ENCODE data around the gene MRFAP1. TPM values are rescaled to one million over a fixed set of nuclear protein-coding genes. Genes with fewer than 3 reads are reported as not detected.

Gene MRFAP1
- total RNA-seq, 2 donors from 2014 or later = 97.9 to 115 TPM

GRCh38 chr4:6614701-6615230 is 25.7 kb upstream of the MRFAP1 start:
- Histone ChIP-seq H3K4me3 (no peak overlapping the region), H3K27me3 (no peaks in the 10 kb centered on the region), H3K9me3 (no peaks in the 10 kb centered on the region), H3K36me3 (replicated peaks in 1 of 2; ENCODE audit: insufficient read depth in 1 of 2, low read depth in 2 of 2) (peaks cover 0 to 26% of the 10 kb centered on the region in 2 donors), H3K4me1 (no peaks in the 10 kb centered on the region), H3K27ac (no peak overlapping the region)
- ATAC-seq (no peak), DNase-seq (no peak)
- TF ChIP-seq CTCF (IDR thresholded peaks at IDR 0.05) (no peak), POLR2A (IDR thresholded peaks at IDR 0.05) (no peak)
- WGBS, 2 donors = 87 to 95% methylated on average over 11 of the region's 11 CpGs
- intact Hi-C loops (cut with DNase I) = no loop called here

GRCh38 chr4:6616087-6616995 is 24.1 kb upstream of the MRFAP1 start:
- Histone ChIP-seq H3K4me1 (no peaks in the 10 kb centered on the region), H3K36me3 (replicated peaks in 1 of 2; ENCODE audit: insufficient read depth in 1 of 2, low read depth in 2 of 2) (peaks cover 0 to 22% of the 10 kb centered on the region in 2 donors), H3K27me3 (no peaks in the 10 kb centered on the region), H3K9me3 (no peaks in the 10 kb centered on the region), H3K4me3 (no peak overlapping the region), H3K27ac (no peak overlapping the region)
- WGBS, 2 donors = 94% methylated on average over 12 to 18 of the region's 18 CpGs
- DNase-seq (no peak), ATAC-seq (no peak)
- no peak for TF ChIP-seq CTCF (IDR thresholded peaks at IDR 0.05)
- no peak for TF ChIP-seq POLR2A (IDR thresholded peaks at IDR 0.05)
- intact Hi-C loops (cut with DNase I) = no loop called here

- no peak for ATAC-seq
These were observed 23.2 kb upstream of the MRFAP1 start for GRCh38 chr4:6617246-6617645.

GRCh38 chr4:6618386-6619115 is 21.9 kb upstream of the MRFAP1 start:
- Histone ChIP-seq H3K27me3 (no peaks in the 10 kb centered on the region), H3K4me1 (no peaks in the 10 kb centered on the region), H3K36me3 (replicated peaks in 1 of 2; ENCODE audit: insufficient read depth in 1 of 2, low read depth in 2 of 2) (peaks cover 0 to 22% of the 10 kb centered on the region in 2 donors), H3K9me3 (no peaks in the 10 kb centered on the region), H3K4me3 (no peak overlapping the region), H3K27ac (no peak overlapping the region)
- 87 to 91% methylated on average over 17 to 19 of the region's 19 CpGs for WGBS, 2 donors
- no peak for TF ChIP-seq CTCF (IDR thresholded peaks at IDR 0.05)
- no peak for TF ChIP-seq POLR2A (IDR thresholded peaks at IDR 0.05)
- ATAC-seq (no peak), DNase-seq (no peak)
- intact Hi-C loops (cut with DNase I) = no loop called here

More at GRCh38 chr4:6617246-6617645, 23.2 kb upstream of the MRFAP1 start:
- Histone ChIP-seq H3K27me3 (no peaks in the 10 kb centered on the region), H3K4me1 (no peaks in the 10 kb centered on the region), H3K4me3 (no peak overlapping the region), H3K27ac (no peak overlapping the region), H3K9me3 (no peaks in the 10 kb centered on the region), H3K36me3 (replicated peaks in 1 of 2; ENCODE audit: insufficient read depth in 1 of 2, low read depth in 2 of 2) (peaks cover 0 to 22% of the 10 kb centered on the region in 2 donors)
- no peak for TF ChIP-seq POLR2A (IDR thresholded peaks at IDR 0.05)
- TF ChIP-seq CTCF (IDR thresholded peaks at IDR 0.05) = no peak
- no peak for DNase-seq
- WGBS, 2 donors = 93 to 94% methylated on average over 10 of the region's 10 CpGs
- intact Hi-C loops (cut with DNase I) = no loop called here
